Lung microvascular endothelial cell (primary cell): ENCODE measurements around the gene PTPRR. TPM values are rescaled to one million over a fixed set of nuclear protein-coding genes. Genes with fewer than 3 reads are reported as not detected.
A peak's percentile ranks its signal among the peaks of the same experiment; 100 is the strongest.
"Not testable (repeated sequence)": the region's sequence is repeated elsewhere in the genome, so short reads cannot be mapped to it uniquely, and the experiment has no call there.

Experiments
- DNase-seq, 2 donors: peaks; one replicate each; pipeline versions ENCODE4 v3.0.0 to v3.0.0-alpha.2; 2010; ENCODE audit warnings: low read depth in 2 of 2
- total RNA-seq: library from RNA; depleted of rRNA; stranded (reverse); fragments of >200 nt; gene quantifications from 2 replicates; pipeline ENCODE4 v1.2.1, GENCODE V29; 2014

The PTPRR gene
- total RNA-seq, 1 donor from 2014 or later, result not detected

DNA sequence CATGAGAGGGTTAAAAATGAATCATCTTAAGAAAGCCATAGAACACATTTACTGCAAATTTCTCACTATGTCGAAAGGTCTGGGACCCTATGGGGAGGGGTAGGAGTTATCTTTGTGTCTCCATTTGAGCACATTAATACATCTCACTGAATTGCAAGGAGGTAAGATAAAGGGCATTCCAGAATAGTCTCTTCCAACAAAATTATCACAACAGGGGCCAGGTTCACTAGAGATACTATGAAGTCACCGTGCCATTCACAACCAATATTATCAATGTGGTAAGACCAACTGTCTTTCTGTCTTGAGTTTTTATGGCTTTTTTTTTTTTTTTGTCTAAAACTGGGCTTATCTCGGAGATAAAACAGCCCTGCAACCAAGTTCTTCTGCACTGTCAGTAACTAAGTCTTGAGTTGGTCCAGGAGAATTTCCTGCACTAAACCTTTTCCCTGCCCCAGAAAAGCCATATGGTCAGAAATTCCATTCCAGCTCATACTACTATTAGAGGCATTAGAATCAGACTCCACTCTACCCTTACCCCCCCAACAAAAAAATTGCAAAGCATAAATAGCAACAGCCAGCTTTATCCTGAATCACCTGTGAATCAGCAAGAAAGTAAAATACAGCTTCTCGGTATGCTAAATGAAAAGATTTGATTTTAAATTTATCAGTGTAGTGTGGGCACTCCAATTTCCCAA is 79.7 kb downstream of the PTPRR start:
- no peak for DNase-seq

- peak in 1 of 2 donors; percentile 5 for DNase-seq
Measured at GRCh38 chr12:70839544-70839943, 81.0 kb downstream of the PTPRR start.

GRCh38 chr12:70838127-70838526 is 82.4 kb downstream of the PTPRR start:
- no peak for DNase-seq

DNA sequence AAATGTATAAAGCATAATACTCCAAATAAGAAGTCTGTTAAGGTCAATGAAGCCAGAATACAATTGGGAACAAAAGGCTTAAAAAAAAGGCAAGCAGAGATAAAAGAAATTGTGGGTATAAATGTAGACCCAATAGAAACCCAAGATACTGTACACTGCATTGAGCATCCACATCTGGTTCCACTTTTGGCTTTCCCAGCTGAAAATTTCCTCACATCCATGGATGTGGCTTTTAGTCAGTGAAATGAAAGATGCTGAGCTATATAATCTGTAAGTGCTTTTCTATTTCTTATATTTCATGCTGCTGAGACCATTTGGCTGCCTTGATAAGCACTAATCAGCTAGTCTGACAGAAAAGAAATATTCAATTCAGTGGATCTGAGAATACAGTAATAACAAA is 83.5 kb downstream of the PTPRR start:
- DNase-seq, result no peak

DNA sequence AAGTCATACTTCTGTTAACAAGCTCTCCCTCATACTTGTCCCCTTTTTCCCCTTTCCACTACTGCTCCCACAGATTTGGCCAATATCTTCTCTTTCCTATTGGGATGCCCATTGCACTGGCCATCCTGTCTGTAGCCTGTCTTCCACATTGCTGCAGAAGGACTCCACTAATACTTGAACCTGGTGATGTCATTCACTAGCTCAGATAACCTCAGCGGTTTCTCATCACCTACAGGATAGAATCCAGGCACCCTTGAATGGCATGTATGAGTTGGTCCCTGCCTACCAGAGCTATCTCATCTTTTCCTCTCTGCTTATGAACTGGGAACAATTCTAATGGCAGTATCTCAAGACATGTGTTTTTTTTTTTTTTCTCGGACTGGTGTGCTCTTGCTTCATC is 84.6 kb downstream of the PTPRR start:
- DNase-seq, result no peak

DNA sequence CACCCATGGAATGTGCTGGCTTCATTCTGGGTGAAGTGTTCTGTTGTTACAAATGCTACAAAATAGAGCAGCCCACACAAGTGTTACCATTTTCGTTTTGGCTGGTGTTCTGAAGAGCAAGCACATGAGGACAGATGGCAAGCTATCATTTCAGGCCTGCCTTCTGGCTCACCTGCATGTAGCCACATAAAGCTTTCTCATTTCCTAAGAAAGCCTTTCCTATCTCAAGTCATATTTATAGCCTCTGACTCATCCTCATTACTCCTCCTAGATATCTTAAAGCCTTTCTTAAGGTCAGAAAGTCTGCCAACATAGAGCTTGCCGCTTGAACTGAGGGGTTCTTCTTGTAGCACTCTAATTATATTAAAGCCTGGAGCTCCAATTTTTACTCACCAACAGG is 89.0 kb downstream of the PTPRR start:
- DNase-seq, result no peak

- no peak for DNase-seq
Measured at GRCh38 chr12:70830221-70831061, 90.1 kb downstream of the PTPRR start.

GRCh38 chr12:70829070-70829469 is 91.5 kb downstream of the PTPRR start:
- no peak for DNase-seq

- no peak for DNase-seq
Measured at GRCh38 chr12:70828351-70828750, 92.2 kb downstream of the PTPRR start.

DNA sequence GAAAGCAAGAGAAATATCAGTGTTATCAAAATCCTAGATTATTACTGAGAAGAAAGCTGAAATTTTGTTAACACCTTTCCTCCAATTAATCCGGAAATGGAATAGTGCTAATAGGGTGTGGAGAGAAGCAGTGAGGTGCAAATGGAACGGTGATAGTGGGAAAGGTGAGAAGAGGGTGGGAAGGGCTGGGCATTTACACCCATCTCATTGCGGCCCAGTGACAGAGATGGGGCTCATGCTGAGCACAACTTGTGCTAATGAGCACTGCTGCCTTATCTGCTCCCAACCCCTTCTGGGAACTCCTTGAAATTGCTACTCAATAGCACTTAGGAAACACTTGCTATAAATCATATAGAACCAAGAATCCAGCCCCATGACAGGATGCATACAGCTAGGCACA is 94.4 kb downstream of the PTPRR start:
- DNase-seq, result no peak

DNA sequence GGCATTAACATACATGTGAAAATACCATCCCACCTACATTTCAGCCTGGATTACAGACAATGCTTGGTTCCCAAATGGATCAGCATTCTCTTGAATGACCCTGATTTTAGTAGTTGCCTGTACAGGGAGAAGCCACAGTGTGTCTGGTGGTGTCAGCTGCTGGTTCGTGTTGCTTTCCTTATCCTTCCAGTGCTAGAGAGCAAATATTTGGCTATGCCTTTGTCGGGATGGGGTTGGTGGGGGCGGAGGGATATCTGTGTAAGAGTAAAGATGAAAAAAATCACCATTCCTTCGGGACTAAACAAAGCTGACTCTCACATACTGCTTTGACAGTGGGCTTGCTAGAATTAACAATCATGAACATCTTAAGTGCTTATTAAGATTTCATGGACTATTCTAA is 96.0 kb downstream of the PTPRR start:
- DNase-seq, result no peak

- peak in 1 of 2 donors; percentile 0 for DNase-seq
Measured at GRCh38 chr12:70823182-70823976, 97.2 kb downstream of the PTPRR start.

GRCh38 chr12:70822412-70822811 is 98.1 kb downstream of the PTPRR start:
- peak in 1 of 2 donors; percentile 64 for DNase-seq

GRCh38 chr12:70815971-70816391 is 104.6 kb downstream of the PTPRR start:
- DNase-seq, result no peak

DNA sequence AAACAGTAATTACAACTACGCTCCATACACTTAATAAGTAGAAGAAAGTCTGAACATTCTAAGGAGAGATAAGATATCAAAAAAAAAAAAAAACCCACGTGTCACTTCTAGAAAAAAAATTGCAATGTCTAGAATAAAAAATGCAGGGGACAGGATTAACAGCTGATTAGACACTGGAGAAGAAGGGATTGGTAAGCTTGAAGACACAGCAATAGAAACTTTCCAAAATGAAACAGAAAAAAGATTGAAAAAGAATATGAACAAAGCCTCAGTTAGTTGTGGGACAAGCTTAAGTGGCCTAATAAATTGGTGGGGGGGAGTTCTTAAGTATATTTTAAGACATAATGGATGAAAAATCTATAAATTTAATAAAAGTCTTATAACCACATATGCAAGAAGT is 105.5 kb downstream of the PTPRR start:
- DNase-seq, result no peak

DNA sequence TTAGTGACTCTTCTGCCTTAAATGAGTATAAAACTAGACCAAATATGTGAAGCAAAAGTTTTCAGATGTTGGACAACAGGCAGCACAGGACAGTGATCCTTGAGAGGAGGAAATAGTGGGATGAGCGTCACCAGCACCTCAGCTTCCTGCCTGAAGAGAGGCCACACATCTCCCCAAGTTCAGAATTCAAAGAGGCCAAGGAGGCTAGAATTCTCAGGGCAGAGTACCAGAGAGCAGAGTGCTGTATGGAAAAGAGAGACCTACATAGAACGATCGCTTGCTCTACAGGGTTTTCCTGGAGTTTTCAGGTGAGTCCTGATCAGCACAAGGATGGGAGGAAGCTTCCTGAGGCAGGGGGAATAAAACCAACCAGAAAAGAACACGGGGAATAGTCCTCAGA is 107.0 kb downstream of the PTPRR start:
- DNase-seq, result no peak

GRCh38 chr12:70812136-70812535 is 108.4 kb downstream of the PTPRR start:
- no peak for DNase-seq

DNA sequence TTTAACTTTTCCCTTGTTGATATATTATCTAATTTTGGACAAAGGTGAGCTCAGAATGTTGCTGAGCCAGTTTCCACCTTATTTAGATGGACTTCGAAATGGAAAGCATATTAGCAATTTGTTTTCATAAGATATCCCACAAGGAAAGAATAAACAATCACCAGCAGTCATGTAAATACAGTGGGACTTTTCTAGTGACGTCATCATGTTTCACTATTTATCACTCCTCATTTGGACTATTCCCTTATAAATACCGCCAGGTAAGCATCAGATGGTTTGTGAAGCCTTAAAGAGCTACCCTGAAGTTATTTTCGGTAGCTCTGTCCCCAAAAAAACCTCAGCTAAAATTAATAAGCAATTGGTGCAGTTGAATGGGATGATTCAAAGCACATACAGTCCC is 110.7 kb downstream of the PTPRR start:
- no peak for DNase-seq

DNA sequence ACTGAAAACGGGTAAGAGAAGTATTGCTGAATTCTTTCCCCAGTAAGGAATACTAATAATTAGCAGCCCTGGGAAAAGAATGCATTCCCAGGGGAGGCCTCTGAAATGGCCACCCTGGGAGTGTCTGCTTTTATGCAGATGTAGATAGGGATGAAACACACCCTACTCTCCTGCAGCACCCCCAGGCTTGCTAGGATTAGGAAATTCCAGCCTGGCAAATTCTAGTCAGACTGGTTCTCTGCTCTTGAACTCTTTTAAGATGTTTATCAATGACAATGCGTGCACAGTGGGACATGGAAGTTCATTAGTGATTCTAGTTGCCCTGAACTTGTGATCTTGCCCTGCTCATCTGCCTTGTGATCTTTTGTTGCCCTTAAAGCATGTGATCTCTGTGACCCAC is 112.5 kb downstream of the PTPRR start:
- DNase-seq, result not testable (repeated sequence)

GRCh38 chr12:70806827-70807226 is 113.7 kb downstream of the PTPRR start:
- no peak for DNase-seq

- DNase-seq, result no peak
Measured at GRCh38 chr12:70806043-70806442, 114.5 kb downstream of the PTPRR start.
